Ishikawa (cell line): ENCODE results near the gene GRAMD1B.
A peak's percentile ranks its signal among the peaks of the same experiment; 100 is the strongest.

Source experiments
- CREB1 ChIP-seq: IDR thresholded peaks from 2 replicates; pipeline ENCODE4 v1.6.1; 2012; ENCODE audit warnings: low read depth
- EP300 ChIP-seq: IDR thresholded peaks from 2 replicates; pipeline ENCODE4 v1.6.1; 2012; ENCODE audit warnings: borderline replicate concordance
- FOXM1 ChIP-seq: IDR thresholded peaks from 2 replicates; pipeline ENCODE4 v1.6.1; 2012; ENCODE audit warnings: low read depth, borderline replicate concordance
- NFIC ChIP-seq: IDR thresholded peaks from 2 replicates; pipeline ENCODE4 v1.6.1; 2012
- RAD21 ChIP-seq: IDR thresholded peaks from 2 replicates; pipeline ENCODE4 v1.6.1; 2012; ENCODE audit warnings: low read depth
- REST ChIP-seq: IDR thresholded peaks from 2 replicates; pipeline ENCODE4 v1.6.1; 2012; ENCODE audit warnings: low read depth, mild to moderate bottlenecking
- TAF1 ChIP-seq: IDR thresholded peaks from 2 replicates; pipeline ENCODE4 v1.6.1; 2012; ENCODE audit warnings: low read depth, mild to moderate bottlenecking
- TCF12 ChIP-seq: IDR thresholded peaks from 2 replicates; pipeline ENCODE4 v1.6.1; 2012; ENCODE audit warnings: low read depth
- TEAD4 ChIP-seq: IDR thresholded peaks from 2 replicates; pipeline ENCODE4 v1.6.1; 2012
- USF1 ChIP-seq: IDR thresholded peaks from 2 replicates; pipeline ENCODE4 v1.6.1; 2012
- YY1 ChIP-seq: IDR thresholded peaks from 2 replicates; pipeline ENCODE4 v1.6.1; 2012; ENCODE audit warnings: low read depth
- ZBTB7A ChIP-seq: IDR thresholded peaks from 2 replicates; pipeline ENCODE4 v1.6.1; 2012; ENCODE audit warnings: low read depth

- no peak for TF ChIP-seq TEAD4
- TF ChIP-seq REST = no peak
- TF ChIP-seq EP300 = no peak
- TF ChIP-seq TCF12 = no peak
- TF ChIP-seq NFIC = no peak
- TF ChIP-seq YY1 = no peak
- no peak for TF ChIP-seq ZBTB7A
- no peak for TF ChIP-seq FOXM1
- no peak for TF ChIP-seq TAF1
- no peak for TF ChIP-seq RAD21
- no peak for TF ChIP-seq CREB1
- 0 out of 2 replicates have a peak, but pooled peaks have one; percentile 32 for TF ChIP-seq USF1
Observed at GRCh38 chr11:123588864-123589262, 158.8 kb downstream of the GRAMD1B start.
